ENCODE measurements around the gene TRIM10. TPM values are rescaled to one million over a fixed set of nuclear protein-coding genes. Genes with fewer than 3 reads are reported as not detected.
A peak's percentile ranks its signal among the peaks of the same experiment; 100 is the strongest.

Gene TRIM10
- not detected in 2 replicates for total RNA-seq

- no peak for TF ChIP-seq CTCF (IDR thresholded peaks at IDR 0.05)
- intact Hi-C loops (cut with micrococcal nuclease), result no loop called here
- H3K27ac Mint-ChIP-seq, result no peak within 1 kb of the TSS
These were observed at the start of gene TRIM10 for GRCh38 chr6:30160785-30161531. TRIM10 (minus strand) TSS chr6:30161211; CDS start chr6:30160858, 353 bp downstream.

GRCh38 chr6:30207619-30208295 lies 46.7 kb upstream of the TRIM10 start:
- no peak for ATAC-seq (ENCODE audit: low read depth)
- Mint-ChIP-seq H3K4me1 (peaks cover 82% of the 10 kb centered on the region), H3K36me3 (ENCODE audit: low read depth) (peaks cover 46% of the 10 kb centered on the region), H3K27me3 (no peaks in the 10 kb centered on the region), H3K27ac (peak overlapping the region; percentile 19), H3K4me3 (no peak overlapping the region), H3K9me3 (no peaks in the 10 kb centered on the region)
- CTCF ChIA-PET, result no interaction called here
- no peak for DNase-seq
- intact Hi-C loops (cut with micrococcal nuclease), result no loop called here
- TF ChIP-seq CTCF (IDR thresholded peaks at IDR 0.05), result no peak
- POLR2A ChIA-PET, result no interaction called here

More at GRCh38 chr6:30160785-30161531, at the start of gene TRIM10:
- H3K9me3 Mint-ChIP-seq, result peaks cover 2% of the 10 kb centered on the region
- H3K4me1 Mint-ChIP-seq, result no peaks in the 10 kb centered on the region
- CTCF ChIA-PET, result no interaction called here
- ATAC-seq (ENCODE audit: low read depth), result no peak
- no peak for DNase-seq
- peaks cover 17% of the 10 kb centered on the region for H3K27me3 Mint-ChIP-seq
- no peaks in the 10 kb centered on the region for H3K36me3 Mint-ChIP-seq (ENCODE audit: low read depth)
- H3K4me3 Mint-ChIP-seq, result no peak within 1 kb of the TSS
- POLR2A ChIA-PET, result no interaction called here

- ATAC-seq (ENCODE audit: low read depth) (no peak), DNase-seq (no peak)
- Mint-ChIP-seq H3K27ac (peak overlapping the region; percentile 19), H3K27me3 (no peaks in the 10 kb centered on the region), H3K9me3 (no peaks in the 10 kb centered on the region), H3K36me3 (ENCODE audit: low read depth) (peaks cover 48% of the 10 kb centered on the region), H3K4me1 (peaks cover 81% of the 10 kb centered on the region), H3K4me3 (no peak overlapping the region)
- TF ChIP-seq CTCF (IDR thresholded peaks at IDR 0.05), result no peak
- CTCF ChIA-PET, result interaction anchor here (1.1 kb wide), 1 partner anchor 12 kb away, joined by 3 read pairs; no protein-coding TSS in a partner anchor
- intact Hi-C loops (cut with micrococcal nuclease), result no loop called here
- POLR2A ChIA-PET, result no interaction called here
These were observed 46.0 kb upstream of the TRIM10 start for GRCh38 chr6:30206799-30207618.

GRCh38 chr6:30206152-30206551 lies 45.1 kb upstream of the TRIM10 start:
- H3K27ac Mint-ChIP-seq, result no peak overlapping the region

More at GRCh38 chr6:30206152-30206551, 45.1 kb upstream of the TRIM10 start:
- POLR2A ChIA-PET, result interaction anchor here (0.6 kb wide), 1 partner anchor 1457 kb away, joined by 3 read pairs; no protein-coding TSS in a partner anchor
- ATAC-seq (ENCODE audit: low read depth), result no peak
- no peak for DNase-seq
- intact Hi-C loops (cut with micrococcal nuclease), result no loop called here
- Mint-ChIP-seq H3K4me1 (peaks cover 81% of the 10 kb centered on the region), H3K27me3 (no peaks in the 10 kb centered on the region), H3K36me3 (ENCODE audit: low read depth) (peaks cover 47% of the 10 kb centered on the region), H3K9me3 (no peaks in the 10 kb centered on the region), H3K4me3 (no peak overlapping the region)
- CTCF ChIA-PET, result interaction anchor here (1.1 kb wide), 1 partner anchor 13 kb away, joined by 3 read pairs; no protein-coding TSS in a partner anchor
- TF ChIP-seq CTCF (IDR thresholded peaks at IDR 0.05), result no peak

Measured in activated B cell treated with CpG ODN at 0.5 μM for 24 hours (primary cell).